ENCODE results near the gene PAXX.

Gene PAXX

DNA sequence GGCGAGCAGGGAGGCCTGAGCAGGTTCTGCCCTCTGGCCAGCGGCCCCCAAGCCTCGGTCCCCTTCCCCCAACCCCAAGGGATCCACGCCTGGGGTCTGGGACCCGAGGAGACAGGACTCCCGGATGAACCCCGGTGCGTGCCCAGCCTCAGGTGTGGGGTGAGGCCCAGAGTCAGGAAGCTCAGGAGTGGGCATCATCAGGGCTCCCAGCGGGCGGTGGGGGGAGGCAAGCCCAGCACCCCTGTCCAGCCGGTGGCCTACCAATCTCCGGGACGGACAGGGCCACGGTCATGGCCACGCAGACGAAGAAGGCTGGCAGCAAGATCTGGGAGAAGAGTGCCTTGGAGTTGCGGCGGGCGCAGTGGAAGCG, 21.3 kb downstream of the PAXX start:
- no peak overlapping the region for H3K4me3 ChIP-seq (ENCODE audit: low read length)
- H3K36me3 ChIP-seq (ENCODE audit: control insufficient read depth, insufficient read depth, low read length), result no peaks in the 10 kb centered on the region
- no peak for DNase-seq (ENCODE audit: low read depth, low spot score)
- no peaks in the 10 kb centered on the region for H3K27me3 ChIP-seq (ENCODE audit: control insufficient read depth, insufficient read depth, low read length)
- H3K4me1 ChIP-seq (ENCODE audit: control insufficient read depth, insufficient read depth, low read length), result peaks cover 2% of the 10 kb centered on the region; the same call in 1 of the 2 replicates
- no peaks in the 10 kb centered on the region for H3K9me3 ChIP-seq (ENCODE audit: control insufficient read depth, insufficient read depth, low read length)
- no peak overlapping the region for H3K27ac ChIP-seq (ENCODE audit: low read length)
- WGBS (ENCODE audit: insufficient coverage, insufficient read length), result no CpG with 5 or more reads among the region's 20 CpGs

DNA sequence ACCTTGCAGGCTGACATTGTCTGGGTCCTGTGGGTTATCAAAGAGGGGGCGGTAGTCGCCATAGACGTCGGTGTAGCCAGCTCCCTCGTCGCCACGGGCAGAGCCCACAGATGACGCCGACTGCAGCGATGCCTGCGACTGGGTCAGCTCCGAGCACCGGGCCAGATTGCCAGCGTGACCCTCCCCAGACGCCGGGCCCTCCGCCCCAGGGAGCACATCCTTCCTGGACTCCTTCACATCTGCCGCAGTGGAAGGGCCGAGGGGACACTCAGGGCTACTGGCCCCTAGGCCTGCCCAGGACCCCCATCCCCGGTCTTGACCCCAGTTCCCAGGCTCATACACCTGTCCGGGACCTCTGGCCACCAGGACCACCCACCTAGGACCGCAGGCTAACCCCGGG, 21.9 kb downstream of the PAXX start:
- H3K36me3 ChIP-seq (ENCODE audit: control insufficient read depth, insufficient read depth, low read length), result no peaks in the 10 kb centered on the region
- H3K4me1 ChIP-seq (ENCODE audit: control insufficient read depth, insufficient read depth, low read length), result peaks cover 2% of the 10 kb centered on the region; the same call in 1 of the 2 replicates
- H3K4me3 ChIP-seq (ENCODE audit: low read length), result no peak overlapping the region
- no peaks in the 10 kb centered on the region for H3K9me3 ChIP-seq (ENCODE audit: control insufficient read depth, insufficient read depth, low read length)
- H3K27me3 ChIP-seq (ENCODE audit: control insufficient read depth, insufficient read depth, low read length), result no peaks in the 10 kb centered on the region
- DNase-seq (ENCODE audit: low read depth, low spot score), result no peak
- H3K27ac ChIP-seq (ENCODE audit: low read length), result no peak overlapping the region
- WGBS (ENCODE audit: insufficient coverage, insufficient read length), result no CpG with 5 or more reads among the region's 23 CpGs

- no peak for DNase-seq (ENCODE audit: low read depth, low spot score)
These were observed 22.7 kb downstream of the PAXX start for GRCh38 chr9:137014776-137015539.

DNA sequence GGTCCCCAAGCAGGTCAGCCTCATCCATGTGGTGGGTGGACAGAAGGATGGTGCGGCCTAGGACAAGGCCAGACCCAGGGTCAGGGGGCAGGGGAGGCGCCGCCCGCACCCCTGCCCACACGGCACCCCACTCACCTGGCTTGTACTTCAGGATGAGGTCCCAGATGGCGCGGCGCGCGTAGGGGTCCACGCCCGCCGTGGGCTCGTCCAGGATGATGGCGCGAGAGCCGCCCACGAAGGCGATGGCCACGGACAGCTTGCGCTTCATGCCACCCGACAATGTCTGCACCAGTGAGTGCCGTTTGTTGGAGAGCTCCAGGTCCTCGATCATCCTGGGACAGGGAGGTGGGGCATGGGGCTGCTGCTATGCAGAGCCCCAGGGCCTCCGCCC, 23.3 kb downstream of the PAXX start:
- no peak for DNase-seq (ENCODE audit: low read depth, low spot score)
- H3K36me3 ChIP-seq (ENCODE audit: control insufficient read depth, insufficient read depth, low read length), result no peaks in the 10 kb centered on the region
- WGBS (ENCODE audit: insufficient coverage, insufficient read length), result no CpG with 5 or more reads among the region's 25 CpGs

More at GRCh38 chr9:137014776-137015539, 22.7 kb downstream of the PAXX start:
- Histone ChIP-seq H3K4me1 (ENCODE audit: control insufficient read depth, insufficient read depth, low read length) (peaks cover 2% of the 10 kb centered on the region; the same call in 1 of the 2 replicates), H3K36me3 (ENCODE audit: control insufficient read depth, insufficient read depth, low read length) (no peaks in the 10 kb centered on the region), H3K27me3 (ENCODE audit: control insufficient read depth, insufficient read depth, low read length) (no peaks in the 10 kb centered on the region), H3K4me3 (ENCODE audit: low read length) (no peak overlapping the region), H3K27ac (ENCODE audit: low read length) (no peak overlapping the region), H3K9me3 (ENCODE audit: control insufficient read depth, insufficient read depth, low read length) (no peaks in the 10 kb centered on the region)
- no CpG with 5 or more reads among the region's 36 CpGs for WGBS (ENCODE audit: insufficient coverage, insufficient read length)

DNA sequence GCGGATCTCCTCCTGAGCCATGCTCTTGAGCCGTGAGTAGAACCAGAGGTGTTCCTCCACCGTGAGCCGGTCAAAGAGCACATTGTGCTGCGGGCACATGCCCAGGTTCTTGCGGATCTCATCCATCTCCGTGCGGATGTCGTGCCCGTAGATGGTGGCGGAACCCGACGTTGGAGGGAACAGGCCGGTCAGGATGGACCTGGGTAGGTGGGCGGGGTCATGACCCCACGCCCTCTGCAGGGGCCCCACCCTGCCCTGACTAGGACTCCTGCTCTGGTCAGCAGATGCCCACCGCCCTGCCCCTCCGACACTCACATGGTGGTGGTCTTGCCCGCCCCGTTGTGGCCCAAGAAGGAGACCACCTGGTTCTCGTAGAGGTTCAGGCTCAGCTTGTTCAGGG, 23.8 kb downstream of the PAXX start:
- Histone ChIP-seq H3K36me3 (ENCODE audit: control insufficient read depth, insufficient read depth, low read length) (no peaks in the 10 kb centered on the region), H3K27ac (ENCODE audit: low read length) (no peak overlapping the region), H3K27me3 (ENCODE audit: control insufficient read depth, insufficient read depth, low read length) (no peaks in the 10 kb centered on the region), H3K4me1 (ENCODE audit: control insufficient read depth, insufficient read depth, low read length) (peaks cover 2% of the 10 kb centered on the region; the same call in 1 of the 2 replicates), H3K4me3 (ENCODE audit: low read length) (no peak overlapping the region), H3K9me3 (ENCODE audit: control insufficient read depth, insufficient read depth, low read length) (no peaks in the 10 kb centered on the region)
- WGBS (ENCODE audit: insufficient coverage, insufficient read length), result no CpG with 5 or more reads among the region's 21 CpGs
- DNase-seq (ENCODE audit: low read depth, low spot score), result no peak

More for the DNA sequence above, 23.3 kb downstream of the PAXX start:
- no peak overlapping the region for H3K27ac ChIP-seq (ENCODE audit: low read length)
- H3K9me3 ChIP-seq (ENCODE audit: control insufficient read depth, insufficient read depth, low read length), result no peaks in the 10 kb centered on the region
- H3K4me1 ChIP-seq (ENCODE audit: control insufficient read depth, insufficient read depth, low read length), result peaks cover 2% of the 10 kb centered on the region; the same call in 1 of the 2 replicates
- no peak overlapping the region for H3K4me3 ChIP-seq (ENCODE audit: low read length)
- no peaks in the 10 kb centered on the region for H3K27me3 ChIP-seq (ENCODE audit: control insufficient read depth, insufficient read depth, low read length)

DNA sequence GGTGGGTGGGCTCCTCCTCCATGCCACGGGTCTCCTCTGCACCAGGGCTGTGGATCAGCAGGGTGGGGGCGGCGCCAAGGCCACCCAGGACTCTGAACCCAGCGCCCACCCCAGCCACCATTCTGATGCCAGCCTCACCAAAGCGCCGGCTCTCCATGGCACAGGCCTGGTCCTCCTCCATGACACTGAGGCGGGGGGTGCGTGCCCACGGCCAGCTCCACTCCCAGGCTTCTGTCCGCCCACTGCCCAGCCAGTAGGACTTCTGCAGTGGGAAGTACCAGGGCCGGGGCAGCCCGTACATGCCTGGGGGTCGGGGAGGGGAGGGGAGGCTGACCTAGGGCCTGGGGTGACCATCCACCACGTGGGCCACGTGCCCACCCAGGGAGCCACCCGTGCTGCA, 24.2 kb downstream of the PAXX start:
- no peaks in the 10 kb centered on the region for H3K9me3 ChIP-seq (ENCODE audit: control insufficient read depth, insufficient read depth, low read length)

GRCh38 chr9:137017071-137017470, 24.8 kb downstream of the PAXX start:
- DNase-seq (ENCODE audit: low read depth, low spot score), result no peak
- Histone ChIP-seq H3K27ac (ENCODE audit: low read length) (no peak overlapping the region), H3K4me3 (ENCODE audit: low read length) (no peak overlapping the region), H3K4me1 (ENCODE audit: control insufficient read depth, insufficient read depth, low read length) (peaks cover 2% of the 10 kb centered on the region; the same call in 1 of the 2 replicates), H3K36me3 (ENCODE audit: control insufficient read depth, insufficient read depth, low read length) (no peaks in the 10 kb centered on the region), H3K27me3 (ENCODE audit: control insufficient read depth, insufficient read depth, low read length) (no peaks in the 10 kb centered on the region), H3K9me3 (ENCODE audit: control insufficient read depth, insufficient read depth, low read length) (no peaks in the 10 kb centered on the region)
- WGBS (ENCODE audit: insufficient coverage, insufficient read length), result no CpG with 5 or more reads among the region's 28 CpGs

More for the DNA sequence above, 24.2 kb downstream of the PAXX start:
- Histone ChIP-seq H3K27me3 (ENCODE audit: control insufficient read depth, insufficient read depth, low read length) (no peaks in the 10 kb centered on the region), H3K36me3 (ENCODE audit: control insufficient read depth, insufficient read depth, low read length) (no peaks in the 10 kb centered on the region), H3K27ac (ENCODE audit: low read length) (no peak overlapping the region), H3K4me3 (ENCODE audit: low read length) (no peak overlapping the region), H3K4me1 (ENCODE audit: control insufficient read depth, insufficient read depth, low read length) (peaks cover 2% of the 10 kb centered on the region; the same call in 1 of the 2 replicates)
- no CpG with 5 or more reads among the region's 16 CpGs for WGBS (ENCODE audit: insufficient coverage, insufficient read length)
- DNase-seq (ENCODE audit: low read depth, low spot score), result no peak

DNA sequence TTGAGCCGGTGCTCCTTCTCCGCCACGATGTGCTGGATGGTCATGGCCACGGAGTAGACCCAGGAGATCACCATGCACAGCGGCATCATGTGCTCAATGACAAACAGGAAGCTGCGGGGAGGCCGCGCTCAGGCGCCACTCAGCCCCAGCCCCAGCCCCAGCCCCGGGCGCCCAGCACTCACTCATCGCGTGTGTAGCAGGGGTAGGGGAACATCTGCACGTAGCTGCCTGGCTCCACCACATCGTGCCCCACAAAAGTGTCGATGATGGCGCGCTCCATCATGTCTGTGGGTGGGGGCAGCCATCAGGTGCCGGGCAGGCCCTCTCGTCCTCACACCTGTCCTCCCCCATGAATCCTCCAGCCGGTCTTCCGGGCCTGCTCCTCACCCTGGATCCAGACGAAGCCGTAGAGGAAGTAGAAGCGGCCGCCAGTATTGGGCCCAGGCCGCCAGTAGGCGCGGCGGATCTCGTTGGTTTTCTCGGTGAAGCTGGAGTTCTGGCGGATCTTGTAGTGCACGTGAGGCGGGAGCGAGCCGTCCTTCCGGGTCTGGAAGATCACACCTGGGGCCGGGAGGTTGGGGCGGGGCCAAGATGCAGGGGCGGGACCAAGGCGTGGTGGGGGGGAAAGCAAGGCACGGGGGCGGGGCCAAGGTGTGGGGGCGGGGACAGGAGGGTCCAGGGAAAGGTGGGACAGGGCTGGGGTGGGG, 25.7 kb downstream of the PAXX start:
- H3K4me3 ChIP-seq (ENCODE audit: low read length), result no peak overlapping the region
- peaks cover 4% of the 10 kb centered on the region for H3K4me1 ChIP-seq (ENCODE audit: control insufficient read depth, insufficient read depth, low read length)
- H3K27ac ChIP-seq (ENCODE audit: low read length), result no peak overlapping the region
- no peaks in the 10 kb centered on the region for H3K36me3 ChIP-seq (ENCODE audit: control insufficient read depth, insufficient read depth, low read length)
- WGBS (ENCODE audit: insufficient coverage, insufficient read length), result no CpG with 5 or more reads among the region's 45 CpGs
- H3K27me3 ChIP-seq (ENCODE audit: control insufficient read depth, insufficient read depth, low read length), result no peaks in the 10 kb centered on the region
- H3K9me3 ChIP-seq (ENCODE audit: control insufficient read depth, insufficient read depth, low read length), result no peaks in the 10 kb centered on the region
- no peak for DNase-seq (ENCODE audit: low read depth, low spot score)

DNA sequence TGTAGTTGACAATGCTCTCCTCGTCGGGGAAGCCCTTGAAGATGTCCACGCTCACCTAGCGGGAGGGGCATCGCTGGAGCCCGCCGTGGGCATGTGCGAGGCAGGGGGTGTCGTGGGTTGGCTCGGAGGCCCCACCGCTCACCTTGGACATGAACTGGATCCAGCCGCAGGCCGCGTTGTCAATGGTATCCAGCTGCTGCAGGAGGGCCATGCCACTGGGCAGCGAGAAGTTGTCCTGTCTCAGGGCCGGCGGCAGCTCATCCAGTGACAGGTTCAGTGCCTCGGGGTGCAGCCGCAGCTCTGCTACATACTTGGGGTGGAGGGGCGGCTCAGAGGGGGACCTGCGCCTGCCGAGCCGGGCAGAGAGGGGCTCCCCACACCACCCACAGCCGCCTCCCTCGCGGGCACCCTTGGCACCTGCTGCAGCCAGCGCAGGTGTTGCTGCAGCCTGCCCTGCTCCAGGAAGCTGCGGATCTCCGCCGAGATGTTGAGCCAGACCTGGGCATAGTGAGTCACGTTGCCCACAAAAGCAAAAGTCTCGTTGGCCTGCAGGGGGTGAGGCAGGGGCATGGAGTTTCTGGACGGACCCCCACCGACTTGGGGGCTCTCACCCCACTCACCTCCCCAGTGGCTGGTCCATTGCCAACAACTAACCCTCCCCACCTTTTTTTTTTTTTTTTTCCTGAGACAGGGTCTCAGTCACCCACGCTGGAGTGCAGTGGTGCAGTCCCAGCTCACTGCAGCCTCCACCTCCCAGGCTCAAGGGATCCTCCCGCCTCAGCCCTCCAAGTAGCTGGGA, 26.7 kb downstream of the PAXX start:
- no peak overlapping the region for H3K27ac ChIP-seq (ENCODE audit: low read length)
- H3K9me3 ChIP-seq (ENCODE audit: control insufficient read depth, insufficient read depth, low read length), result no peaks in the 10 kb centered on the region
- H3K27me3 ChIP-seq (ENCODE audit: control insufficient read depth, insufficient read depth, low read length), result no peaks in the 10 kb centered on the region
- H3K36me3 ChIP-seq (ENCODE audit: control insufficient read depth, insufficient read depth, low read length), result no peaks in the 10 kb centered on the region
- WGBS (ENCODE audit: insufficient coverage, insufficient read length), result no CpG with 5 or more reads among the region's 36 CpGs
- H3K4me3 ChIP-seq (ENCODE audit: low read length), result no peak overlapping the region
- H3K4me1 ChIP-seq (ENCODE audit: control insufficient read depth, insufficient read depth, low read length), result peaks cover 3% of the 10 kb centered on the region
- no peak for DNase-seq (ENCODE audit: low read depth, low spot score)
